Vagina (tissue), 2 donors: Measurements from ENCODE around the gene SOD3. TPM values are rescaled to one million over a fixed set of nuclear protein-coding genes. Genes with fewer than 3 reads are reported as not detected.

Experiments
- DNase-seq, 2 donors: peaks; one replicate each; pipeline ENCODE4 v3.0.0-alpha.2; 2017; ENCODE audit errors: extremely low spot score in 2 of 2
- H3K27ac ChIP-seq: fragments of 200-600 bp; sonication (generic); one replicate; pipeline ENCODE4 v1.5.1; 2019
- H3K27me3 ChIP-seq: fragments of 200-600 bp; sonication (generic); one replicate; pipeline ENCODE4 v1.5.1; 2019
- H3K36me3 ChIP-seq, 2 donors: fragments of 200-600 bp; sonication (generic); one replicate each; pipeline ENCODE4 v1.5.1; 2017 to 2019
- H3K4me1 ChIP-seq: fragments of 200-600 bp; sonication (generic); one replicate; pipeline ENCODE4 v1.5.1; 2019
- H3K4me3 ChIP-seq, 2 donors: fragments of 200-600 bp; sonication (generic); 1 replicate in 1 of 2; 2 replicates in 1 of 2; pipeline ENCODE4 v1.5.1; 2016 to 2019
- H3K9me3 ChIP-seq: fragments of 200-600 bp; sonication (generic); one replicate; pipeline ENCODE4 v1.5.1; 2019
- CTCF ChIP-seq, 3 experiments: fragments of 450-650 bp in 2 of 3; fragments of 200-600 bp in 1 of 3; sonication (generic) in 1 of 3; IDR thresholded peaks; one replicate each; pipeline ENCODE4 v1.5.1; 2017 to 2019; ENCODE audit warnings: antibody characterized with exemption in 3 of 3, mild to moderate bottlenecking in 2 of 3, moderate library complexity in 2 of 3
- POLR2A ChIP-seq, 2 donors: fragments of 450-650 bp; IDR thresholded peaks; one replicate each; pipeline ENCODE4 v1.6.1; 2017; ENCODE audit warnings: antibody characterized with exemption in 2 of 2, mild to moderate bottlenecking in 2 of 2, moderate library complexity in 2 of 2
- POLR2AphosphoS5 ChIP-seq, 2 donors: sonication (generic); formaldehyde crosslinking; IDR thresholded peaks; one replicate each; pipeline ENCODE4 v1.9.0; 2017; ENCODE audit warnings: antibody characterized with exemption in 2 of 2, mild to moderate bottlenecking in 2 of 2, low read depth in 1 of 2; ENCODE audit not compliant: insufficient read depth in 1 of 2
- intact Hi-C: fragments of 100-400 bp; cut with DNase I; formaldehyde crosslinking; loops from one replicate; pipeline ENCODE4 v1.15.1; 2023
- total RNA-seq: library from RNA; depleted of rRNA; stranded (reverse); fragments of >200 nt; gene quantifications from one replicate; pipeline ENCODE4 v1.2.3, GENCODE V29; 2016

Gene SOD3
- total RNA-seq, 1 donor from 2014 or later, result 280 TPM

DNA sequence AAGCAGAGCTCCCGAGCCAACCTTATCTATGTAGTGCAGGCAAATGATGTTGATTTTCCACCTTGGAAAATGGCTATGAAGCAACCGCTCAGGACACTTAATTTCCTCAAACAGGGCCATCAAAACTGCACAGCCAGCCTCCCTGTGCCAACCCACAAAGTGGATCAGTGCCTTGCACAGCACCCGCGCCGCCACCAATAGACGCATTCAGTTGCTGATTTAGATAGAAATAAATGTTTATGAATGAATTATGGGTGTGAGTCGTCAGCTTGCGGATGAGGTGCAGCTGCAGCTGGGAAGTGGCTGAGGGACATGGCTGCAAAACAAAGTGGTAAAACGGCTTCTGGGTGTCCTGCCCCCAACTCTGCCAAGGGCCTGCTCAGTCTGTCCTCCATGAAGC is 47.0 kb downstream of the SOD3 start:
- no peak overlapping the region for H3K27ac ChIP-seq
- no peak for DNase-seq
- peaks cover 21% of the 10 kb centered on the region for H3K4me1 ChIP-seq
- TF ChIP-seq POLR2AphosphoS5 (IDR thresholded peaks at IDR 0.05; ENCODE audit: insufficient read depth in 1 of 2, low read depth in 1 of 2), result no peak
- TF ChIP-seq CTCF (IDR thresholded peaks at IDR 0.05), result no peak
- TF ChIP-seq POLR2A (IDR thresholded peaks at IDR 0.05), result no peak
- H3K9me3 ChIP-seq, result no peaks in the 10 kb centered on the region
- no peak overlapping the region for H3K4me3 ChIP-seq
- H3K27me3 ChIP-seq, result no peaks in the 10 kb centered on the region
- intact Hi-C loops, result no loop called here
- H3K36me3 ChIP-seq, result no peaks in the 10 kb centered on the region

GRCh38 chr4:24843096-24843495 is 47.7 kb downstream of the SOD3 start:
- Histone ChIP-seq H3K36me3 (no peaks in the 10 kb centered on the region), H3K4me3 (no peak overlapping the region), H3K27ac (no peak overlapping the region), H3K9me3 (no peaks in the 10 kb centered on the region), H3K4me1 (peaks cover 21% of the 10 kb centered on the region), H3K27me3 (no peaks in the 10 kb centered on the region)
- no peak for TF ChIP-seq CTCF (IDR thresholded peaks at IDR 0.05)
- no peak for TF ChIP-seq POLR2AphosphoS5 (IDR thresholded peaks at IDR 0.05; ENCODE audit: insufficient read depth in 1 of 2, low read depth in 1 of 2)
- TF ChIP-seq POLR2A (IDR thresholded peaks at IDR 0.05), result no peak
- DNase-seq, result no peak
- intact Hi-C loops, result no loop called here

- Histone ChIP-seq H3K27ac (no peak overlapping the region), H3K36me3 (no peaks in the 10 kb centered on the region), H3K4me1 (peaks cover 27% of the 10 kb centered on the region), H3K9me3 (no peaks in the 10 kb centered on the region), H3K4me3 (no peak overlapping the region), H3K27me3 (no peaks in the 10 kb centered on the region)
- DNase-seq, result no peak
- TF ChIP-seq CTCF (IDR thresholded peaks at IDR 0.05) (no peak), POLR2AphosphoS5 (IDR thresholded peaks at IDR 0.05; ENCODE audit: insufficient read depth in 1 of 2, low read depth in 1 of 2) (no peak), POLR2A (IDR thresholded peaks at IDR 0.05) (no peak)
- intact Hi-C loops, result no loop called here
These were observed 49.8 kb downstream of the SOD3 start for GRCh38 chr4:24845132-24845531.

GRCh38 chr4:24845902-24846301 is 50.5 kb downstream of the SOD3 start:
- Histone ChIP-seq H3K9me3 (no peaks in the 10 kb centered on the region), H3K27me3 (no peaks in the 10 kb centered on the region), H3K4me1 (peaks cover 30% of the 10 kb centered on the region), H3K36me3 (no peaks in the 10 kb centered on the region), H3K27ac (no peak overlapping the region), H3K4me3 (no peak overlapping the region)
- intact Hi-C loops, result no loop called here
- DNase-seq, result no peak
- TF ChIP-seq CTCF (IDR thresholded peaks at IDR 0.05), result no peak
- no peak for TF ChIP-seq POLR2A (IDR thresholded peaks at IDR 0.05)
- no peak for TF ChIP-seq POLR2AphosphoS5 (IDR thresholded peaks at IDR 0.05; ENCODE audit: insufficient read depth in 1 of 2, low read depth in 1 of 2)

- intact Hi-C loops, result no loop called here
- Histone ChIP-seq H3K4me1 (peaks cover 30% of the 10 kb centered on the region), H3K36me3 (no peaks in the 10 kb centered on the region), H3K4me3 (no peak overlapping the region), H3K27me3 (no peaks in the 10 kb centered on the region), H3K27ac (no peak overlapping the region), H3K9me3 (no peaks in the 10 kb centered on the region)
- DNase-seq, result no peak
- TF ChIP-seq POLR2A (IDR thresholded peaks at IDR 0.05) (no peak), POLR2AphosphoS5 (IDR thresholded peaks at IDR 0.05; ENCODE audit: insufficient read depth in 1 of 2, low read depth in 1 of 2) (no peak)
These were observed 51.3 kb downstream of the SOD3 start for GRCh38 chr4:24846716-24847115.
